ENCODE results near the gene FHIT. TPM values are rescaled to one million over a fixed set of nuclear protein-coding genes. Genes with fewer than 3 reads are reported as not detected.

The FHIT gene
- polyA plus RNA-seq, 1 of the 3 experiments (the other 2 are of a cell fraction), result 0.41 TPM

- CTCF ChIA-PET, result interaction anchor here (0.9 to 2.1 kb wide), 2 partner anchors 14 to 223 kb away, joined by 3 to 9 read pairs; no protein-coding TSS in a partner anchor
- no peak overlapping the region for H3K27ac ChIP-seq (ENCODE audit: low read depth in 2 of 2, low read length in 1 of 2)
- no peaks in the 10 kb centered on the region; a peak in 1 of 4 replicates for H3K4me1 ChIP-seq (ENCODE audit: control insufficient read depth in 1 of 2, insufficient read depth in 2 of 2, low read depth in 1 of 2, low read length in 1 of 2)
Observed at GRCh38 chr3:59798372-59799086, 1452.7 kb downstream of the FHIT start.

GRCh38 chr3:59797533-59797932 is 1453.7 kb downstream of the FHIT start:
- H3K4me1 ChIP-seq (ENCODE audit: control insufficient read depth in 1 of 2, insufficient read depth in 2 of 2, low read depth in 1 of 2, low read length in 1 of 2), result no peaks in the 10 kb centered on the region; a peak in 1 of 4 replicates
- POLR2A ChIA-PET, result no interaction called here

More at GRCh38 chr3:59798372-59799086, 1452.7 kb downstream of the FHIT start:
- POLR2A ChIA-PET, result no interaction called here
- H3K79me2 ChIP-seq (ENCODE audit: insufficient read depth), result no peaks in the 10 kb centered on the region
- no peak overlapping the region for H3K4me2 ChIP-seq
- DNase-seq, result no peak
- no peaks in the 10 kb centered on the region for H4K20me1 ChIP-seq (ENCODE audit: insufficient read depth)
- H3K36me3 ChIP-seq (replicated peaks in 1 of 2; ENCODE audit: control insufficient read depth in 1 of 2, insufficient read depth in 2 of 2, low read length in 1 of 2), result no peaks in the 10 kb centered on the region
- WGBS (ENCODE audit: low lambda C conversion rate), result 60% methylated on average over 6 of the region's 6 CpGs
- no peaks in the 10 kb centered on the region for H3K9me3 ChIP-seq
- H3K9me2 ChIP-seq, result no peaks in the 10 kb centered on the region
- H3K27me3 ChIP-seq (ENCODE audit: insufficient read depth), result no peaks in the 10 kb centered on the region
- TF ChIP-seq SIN3A (IDR thresholded peaks at IDR 0.05; ENCODE audit: borderline replicate concordance, low read depth, low read length) (no peak), MXI1 (IDR thresholded peaks at IDR 0.05; ENCODE audit: low read depth, low read length) (no peak), NFIC (IDR thresholded peaks at IDR 0.05; ENCODE audit: borderline replicate concordance) (no peak), PBX3 (IDR thresholded peaks at IDR 0.05) (no peak), USF2 (IDR thresholded peaks at IDR 0.05; ENCODE audit: borderline replicate concordance, low read depth, low read length) (no peak)
- no peak overlapping the region for H2AFZ ChIP-seq (ENCODE audit: low read depth)
- no peak overlapping the region for H3K4me3 ChIP-seq (ENCODE audit: low read depth in 2 of 2, low read length in 1 of 2)
- no peak overlapping the region for H3K9ac ChIP-seq
- no peaks in the 10 kb centered on the region for H3F3A ChIP-seq (replicated peaks; ENCODE audit: insufficient read depth)

More at GRCh38 chr3:59797533-59797932, 1453.7 kb downstream of the FHIT start:
- Histone ChIP-seq H3K4me2 (no peak overlapping the region), H4K20me1 (ENCODE audit: insufficient read depth) (no peaks in the 10 kb centered on the region), H3K9ac (no peak overlapping the region), H2AFZ (ENCODE audit: low read depth) (no peak overlapping the region), H3K4me3 (ENCODE audit: low read depth in 2 of 2, low read length in 1 of 2) (no peak overlapping the region), H3K27me3 (ENCODE audit: insufficient read depth) (no peaks in the 10 kb centered on the region), H3K79me2 (ENCODE audit: insufficient read depth) (no peaks in the 10 kb centered on the region), H3K9me2 (no peaks in the 10 kb centered on the region), H3K27ac (ENCODE audit: low read depth in 2 of 2, low read length in 1 of 2) (no peak overlapping the region), H3K36me3 (replicated peaks in 1 of 2; ENCODE audit: control insufficient read depth in 1 of 2, insufficient read depth in 2 of 2, low read length in 1 of 2) (no peaks in the 10 kb centered on the region), H3K9me3 (no peaks in the 10 kb centered on the region), H3F3A (replicated peaks; ENCODE audit: insufficient read depth) (no peaks in the 10 kb centered on the region)
- no peak for DNase-seq
- 70% methylated on average over 5 of the region's 5 CpGs for WGBS (ENCODE audit: low lambda C conversion rate)
- CTCF ChIA-PET, result interaction anchor here (0.9 to 1.6 kb wide), 2 partner anchors 15 to 222 kb away, joined by 3 read pairs; no protein-coding TSS in a partner anchor
- TF ChIP-seq FOXM1 (IDR thresholded peaks at IDR 0.05; ENCODE audit: low read depth), result no peak
- TF ChIP-seq RAD21 (IDR thresholded peaks at IDR 0.05; ENCODE audit: low read length), result no peak
- TF ChIP-seq POLR2AphosphoS5 (IDR thresholded peaks at IDR 0.05; ENCODE audit: low read depth, low read length), result no peak
- TF ChIP-seq EZH2phosphoT487 (IDR thresholded peaks at IDR 0.05; ENCODE audit: borderline replicate concordance, low read depth), result no peak
- no peak for TF ChIP-seq JUND (IDR thresholded peaks at IDR 0.05)
- no peak for TF ChIP-seq NFIC (IDR thresholded peaks at IDR 0.05; ENCODE audit: borderline replicate concordance)
- no peak for TF ChIP-seq SIN3A (IDR thresholded peaks at IDR 0.05; ENCODE audit: borderline replicate concordance, low read depth, low read length)
- TF ChIP-seq GABPA (IDR thresholded peaks at IDR 0.05; ENCODE audit: low read depth), result no peak
- no peak for TF ChIP-seq EP300 (IDR thresholded peaks at IDR 0.05; ENCODE audit: borderline replicate concordance in 1 of 2, low read depth in 1 of 2, low read length in 1 of 2)
- TF ChIP-seq CTCF (IDR thresholded peaks at IDR 0.05), result no peak
- no peak for TF ChIP-seq USF2 (IDR thresholded peaks at IDR 0.05; ENCODE audit: borderline replicate concordance, low read depth, low read length)
- no peak for TF ChIP-seq GATA2 (CRISPR knock-in tag; IDR thresholded peaks at IDR 0.05)
- TF ChIP-seq RFX5 (IDR thresholded peaks at IDR 0.05; ENCODE audit: low read length), result no peak
- no peak for TF ChIP-seq FOXJ3 (CRISPR knock-in tag; IDR thresholded peaks at IDR 0.05)
